HG02678 (cell line): ENCODE data around the gene ARHGAP22.
"Not testable (repeated sequence)": the region's sequence is repeated elsewhere in the genome, so short reads cannot be mapped to it uniquely, and the experiment has no call there.

Experiments used
- ATAC-seq: cut with Tn5 transposase; IDR thresholded peaks from one replicate; pipeline ENCODE4 v1.9.1; 2021; ENCODE audit warnings: mild to moderate bottlenecking, moderate library complexity; ENCODE audit not compliant: unreplicated experiment

Gene ARHGAP22

DNA sequence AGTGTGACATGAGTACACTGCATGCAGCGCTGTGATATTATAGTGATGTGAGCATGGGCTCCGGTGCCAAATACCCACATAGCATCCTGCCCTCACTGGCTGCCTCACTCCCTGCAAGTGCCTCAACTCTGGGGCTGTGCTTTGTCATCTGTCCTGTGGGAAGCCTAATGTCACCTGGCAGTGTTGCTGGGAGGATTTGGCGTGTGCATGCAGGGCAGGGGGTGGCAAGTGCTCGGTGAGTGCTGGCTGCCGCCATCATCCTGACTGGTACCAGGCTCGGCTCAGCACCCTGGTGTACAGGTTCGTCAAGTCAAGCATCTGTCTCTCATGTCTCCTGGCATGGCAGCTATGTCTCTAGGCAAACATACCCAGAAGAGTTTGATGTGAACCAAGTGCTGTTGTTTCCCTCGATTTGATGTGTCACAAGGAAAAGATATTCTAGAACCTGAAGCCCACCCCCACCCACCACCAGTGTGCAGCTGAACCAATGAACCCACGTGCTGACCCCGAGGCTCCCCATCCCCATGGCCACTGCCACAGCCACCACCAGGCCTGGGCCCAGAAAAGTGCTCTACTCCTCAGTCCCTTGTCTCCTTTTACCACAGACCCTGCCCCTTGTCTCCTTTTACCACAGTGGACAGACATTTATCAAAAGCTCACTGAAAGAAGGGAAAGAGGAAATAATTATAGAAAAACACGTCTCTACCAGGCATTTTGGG, 162.6 kb downstream of the ARHGAP22 start:
- no peak for ATAC-seq

DNA sequence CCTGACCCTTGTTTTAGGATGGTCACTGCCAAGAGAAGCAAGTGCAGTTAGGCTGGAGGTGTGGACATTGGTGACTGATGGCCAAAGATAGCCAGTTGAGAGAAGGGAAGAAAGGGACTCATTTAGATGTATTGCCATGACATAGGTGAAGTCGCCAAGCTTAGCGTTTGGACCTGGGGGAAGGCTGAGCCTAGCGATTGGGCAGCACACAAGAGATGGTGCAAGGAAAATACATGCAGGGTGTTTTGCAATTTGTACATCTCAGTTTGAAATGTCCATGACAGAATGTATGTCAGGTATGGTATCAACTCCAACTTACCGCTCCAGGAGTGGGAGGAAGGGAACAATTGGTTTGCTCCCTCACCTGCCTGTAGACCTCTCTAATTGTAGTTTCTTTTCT, 164.1 kb downstream of the ARHGAP22 start:
- ATAC-seq, result no peak

DNA sequence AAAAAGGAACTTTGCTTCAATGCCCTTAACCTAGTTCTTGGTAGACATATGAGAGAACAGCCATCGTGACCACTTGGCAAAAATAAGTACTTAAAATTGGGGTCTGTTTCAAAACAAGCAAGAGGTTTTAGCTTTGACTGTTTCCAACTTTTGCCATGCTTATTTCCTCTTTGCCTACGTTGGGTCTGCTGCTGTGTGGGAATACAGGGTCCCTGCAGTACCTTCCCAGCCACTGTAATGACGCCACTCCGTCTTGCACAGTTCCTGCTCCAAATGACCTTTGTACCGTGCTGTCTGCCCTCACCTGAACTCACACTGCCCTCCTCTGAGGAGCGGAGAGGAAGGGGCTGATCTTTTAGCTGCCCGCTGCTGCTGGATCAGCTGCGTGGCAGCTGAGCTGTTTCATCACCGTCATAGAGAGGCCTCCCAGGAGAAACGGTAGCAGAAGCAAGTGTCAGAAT, 165.3 kb downstream of the ARHGAP22 start:
- ATAC-seq, result no peak

DNA sequence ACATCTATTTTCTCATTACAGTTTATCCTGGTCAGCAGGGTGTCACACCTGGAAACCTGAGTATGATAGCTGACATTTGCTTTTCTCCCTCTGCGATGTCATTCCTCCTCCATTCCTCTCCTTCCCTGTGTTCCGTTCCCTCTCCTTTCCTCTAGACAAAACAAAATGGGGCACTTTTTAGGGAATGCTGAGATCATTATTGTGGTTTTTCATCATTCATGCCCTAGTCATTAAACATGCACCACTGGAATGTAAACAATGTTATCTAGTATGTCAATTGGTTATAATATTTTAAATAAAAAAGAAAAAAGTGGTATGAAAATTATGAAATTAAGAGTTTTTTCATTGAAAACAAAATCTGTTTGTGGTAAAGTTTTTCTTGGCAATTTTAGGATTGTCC, 165.8 kb downstream of the ARHGAP22 start:
- no peak for ATAC-seq

DNA sequence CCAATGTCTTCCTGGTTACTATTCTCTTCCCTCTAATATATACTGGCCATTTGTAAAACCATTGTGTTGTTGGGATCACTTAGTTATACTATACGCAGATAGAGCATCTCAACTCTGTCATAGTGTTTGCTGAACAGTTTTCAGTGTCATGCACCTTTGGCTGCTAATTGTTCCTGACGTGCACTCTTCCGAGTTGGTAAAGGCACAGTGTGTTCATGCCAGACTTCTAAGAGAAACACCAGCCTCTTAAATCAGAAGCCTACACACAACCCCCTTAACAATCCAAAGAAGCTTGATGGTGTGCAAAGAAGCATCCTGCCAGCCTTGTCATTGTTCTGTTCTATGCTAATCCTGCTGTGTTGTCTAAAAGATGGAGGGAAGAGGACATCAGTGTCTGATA, 167.3 kb downstream of the ARHGAP22 start:
- no peak for ATAC-seq

DNA sequence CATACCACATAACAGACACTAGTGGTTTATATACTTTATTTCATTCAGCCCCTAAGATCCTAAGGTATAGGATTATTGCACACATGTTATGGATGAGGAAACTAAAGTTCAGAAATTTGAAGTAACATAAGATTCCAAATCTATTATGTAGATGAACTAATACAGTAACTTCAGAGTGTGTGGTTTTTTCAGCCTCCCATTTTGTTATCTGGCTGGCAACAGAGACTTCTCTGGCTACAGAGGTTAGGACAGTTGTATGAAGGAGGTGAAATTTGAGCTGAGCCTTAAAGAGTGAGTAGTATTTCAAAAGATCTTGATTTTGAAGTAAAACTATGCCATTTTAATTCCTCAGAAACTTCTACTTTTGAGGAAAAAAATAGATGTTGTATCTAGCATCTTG, 173.0 kb downstream of the ARHGAP22 start:
- ATAC-seq, result no peak

DNA sequence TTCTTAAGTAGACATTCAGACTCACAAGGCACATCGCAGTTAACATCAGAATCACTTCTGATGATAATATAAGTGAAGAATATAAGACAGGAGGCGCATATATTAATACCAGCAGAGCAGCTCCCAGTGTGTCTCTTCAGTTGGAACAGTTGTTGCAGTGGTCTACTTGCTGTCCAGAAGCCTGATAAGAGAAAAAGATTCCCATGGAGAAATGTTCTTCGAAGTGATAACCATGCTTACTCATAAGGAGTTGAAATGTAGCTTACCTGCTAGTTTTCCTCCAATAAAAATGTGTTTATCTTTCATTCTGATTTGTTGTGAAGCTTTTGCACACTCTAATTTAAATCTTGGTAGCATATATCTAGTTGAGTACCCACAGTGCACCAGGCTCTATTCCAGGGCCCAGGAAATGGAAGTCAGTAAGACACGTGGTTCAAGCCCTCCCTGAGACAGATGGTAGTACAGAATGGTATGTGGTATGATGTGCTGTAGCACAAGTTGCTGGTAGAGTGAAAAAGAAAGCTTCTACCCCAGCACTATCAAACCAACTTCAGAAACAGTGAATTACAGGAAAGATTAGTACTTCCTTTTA, 174.4 kb downstream of the ARHGAP22 start:
- ATAC-seq, result no peak

DNA sequence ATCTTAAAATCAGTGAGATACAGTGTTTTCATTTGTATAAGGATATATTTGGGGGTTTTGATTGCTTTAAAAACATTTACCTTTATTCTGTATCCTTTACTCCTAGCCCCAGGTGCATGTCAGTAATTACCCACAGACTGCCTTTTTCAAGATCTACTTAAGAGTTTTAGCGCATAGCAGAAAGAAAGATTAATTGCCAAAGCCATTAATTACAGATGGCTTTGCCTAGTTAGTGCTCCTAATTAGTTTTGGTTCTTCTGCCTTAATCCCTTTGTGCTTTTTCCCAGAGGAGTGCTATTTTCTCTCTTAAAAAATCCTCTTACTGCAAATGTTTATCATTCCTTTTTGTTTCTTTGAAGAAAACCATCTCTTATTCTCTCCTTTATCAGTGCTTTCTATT, 175.6 kb downstream of the ARHGAP22 start:
- no peak for ATAC-seq

DNA sequence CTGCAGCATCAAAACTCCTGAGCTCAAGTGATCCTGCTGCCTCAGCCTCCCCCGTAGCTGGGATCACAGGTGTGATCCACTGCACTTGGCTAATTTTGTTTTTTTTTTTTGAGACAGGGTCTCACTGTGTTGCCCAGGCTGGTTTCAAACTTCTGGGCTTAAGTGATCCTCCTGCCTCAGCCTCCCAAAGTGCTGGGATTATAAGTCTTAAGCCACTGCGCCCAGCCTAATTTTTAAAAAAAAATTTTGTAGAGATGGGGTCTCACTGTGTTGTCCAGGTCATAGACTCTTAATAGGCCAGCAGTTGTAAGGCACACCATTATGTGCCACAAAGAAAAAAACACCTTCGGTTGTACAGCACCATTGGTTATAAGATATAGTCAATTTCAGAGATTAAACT, 176.0 kb downstream of the ARHGAP22 start:
- ATAC-seq, result no peak

DNA sequence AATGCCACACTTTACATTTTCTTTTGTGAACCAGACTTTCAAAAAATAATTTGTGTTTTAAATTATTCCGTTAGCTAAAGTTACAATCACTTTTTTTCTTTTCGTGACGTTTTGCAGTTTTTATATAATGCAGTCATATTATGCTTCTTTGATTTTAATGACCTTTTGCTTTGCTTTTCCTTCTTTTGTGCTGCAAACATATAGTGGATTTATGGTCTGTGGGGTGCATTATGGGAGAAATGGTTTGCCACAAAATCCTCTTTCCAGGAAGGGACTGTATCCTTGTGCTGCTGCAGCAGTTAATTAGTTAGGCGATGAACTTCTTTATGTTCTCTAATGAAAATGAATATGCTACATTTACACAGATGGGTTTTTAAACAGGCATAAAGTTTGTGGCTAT, 181.0 kb downstream of the ARHGAP22 start:
- ATAC-seq, result no peak

DNA sequence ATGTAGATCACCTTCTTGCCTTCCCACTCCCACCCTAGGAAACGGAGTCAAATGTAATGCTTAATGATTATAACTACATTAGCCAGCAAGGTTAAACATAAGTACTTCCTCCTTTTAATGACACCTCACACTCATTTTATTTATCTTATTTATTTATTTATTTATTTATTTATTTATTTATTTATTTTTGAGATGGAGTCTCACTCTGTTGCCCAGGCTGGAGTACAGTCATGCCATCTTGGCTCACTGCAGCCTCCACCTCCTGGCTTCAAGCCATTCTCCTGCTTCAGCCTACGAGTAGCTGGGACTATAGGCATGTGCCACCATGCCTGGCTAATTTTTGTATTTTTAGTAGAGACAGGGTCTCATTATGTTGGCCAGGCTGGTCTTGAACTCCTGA, 183.0 kb downstream of the ARHGAP22 start:
- ATAC-seq, result not testable (repeated sequence)

DNA sequence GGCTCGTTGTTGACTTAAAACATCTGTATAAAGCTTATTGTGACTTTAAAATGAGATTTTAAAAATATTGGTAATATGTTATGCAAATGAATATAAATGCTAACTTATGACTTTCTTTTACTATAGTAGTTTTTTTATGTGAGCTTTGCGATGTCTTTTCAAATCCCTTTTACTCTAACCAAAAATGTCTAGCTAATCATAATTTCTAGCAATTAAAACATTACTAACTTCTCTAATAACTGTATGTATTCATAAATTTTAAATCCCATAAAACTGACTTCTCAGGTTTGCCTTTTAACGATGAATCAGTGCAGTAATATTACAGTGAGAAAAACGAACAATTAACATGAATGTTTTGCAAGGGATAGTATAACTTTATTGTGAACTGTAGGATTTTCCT, 185.2 kb downstream of the ARHGAP22 start:
- no peak for ATAC-seq

DNA sequence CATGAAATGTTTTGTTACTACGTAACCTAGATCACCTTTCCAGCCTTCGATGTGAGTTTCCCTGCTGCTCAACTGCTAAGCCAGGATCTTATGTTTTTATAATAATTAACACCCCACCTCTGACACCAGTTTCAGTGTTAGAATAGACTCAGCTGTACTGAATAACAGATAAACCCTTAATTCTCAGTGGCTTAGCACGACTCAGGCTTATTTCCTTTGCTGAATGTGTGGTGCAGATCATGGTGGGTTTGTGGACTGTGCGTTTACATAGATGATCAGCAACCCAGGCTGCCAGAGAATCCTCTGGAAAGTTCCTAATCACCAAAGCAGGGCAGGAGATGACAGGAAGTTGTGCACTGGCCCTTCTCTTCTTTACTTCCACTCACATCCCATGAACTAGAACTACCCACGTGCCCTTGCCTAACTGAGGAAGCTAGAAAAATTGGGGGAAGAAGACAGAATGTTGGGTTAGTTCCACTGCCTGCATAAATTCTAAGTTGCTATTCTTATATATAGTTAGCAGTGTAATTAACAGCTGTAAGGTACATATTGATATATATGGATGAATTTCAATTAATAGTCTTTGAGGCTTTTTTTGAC, 186.6 kb downstream of the ARHGAP22 start:
- no peak for ATAC-seq

DNA sequence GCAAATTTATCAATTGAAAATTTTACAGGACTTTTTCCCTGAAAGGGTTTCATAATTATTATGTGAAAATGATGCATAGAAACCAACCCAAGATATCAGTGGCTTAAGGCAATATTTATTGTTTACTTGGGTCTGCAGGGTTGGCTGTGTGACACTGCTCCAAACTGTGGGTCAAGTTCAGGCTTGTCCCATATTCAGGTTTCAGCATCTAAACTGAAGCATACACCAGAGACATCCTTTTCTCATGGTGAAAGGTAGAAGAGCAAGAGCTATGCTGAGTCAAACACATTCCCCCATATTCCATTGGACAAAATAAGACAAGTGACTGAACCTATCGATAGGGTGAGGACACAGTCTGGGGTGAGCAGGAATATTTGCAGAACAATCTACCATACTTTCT, 187.5 kb downstream of the ARHGAP22 start:
- ATAC-seq, result no peak

DNA sequence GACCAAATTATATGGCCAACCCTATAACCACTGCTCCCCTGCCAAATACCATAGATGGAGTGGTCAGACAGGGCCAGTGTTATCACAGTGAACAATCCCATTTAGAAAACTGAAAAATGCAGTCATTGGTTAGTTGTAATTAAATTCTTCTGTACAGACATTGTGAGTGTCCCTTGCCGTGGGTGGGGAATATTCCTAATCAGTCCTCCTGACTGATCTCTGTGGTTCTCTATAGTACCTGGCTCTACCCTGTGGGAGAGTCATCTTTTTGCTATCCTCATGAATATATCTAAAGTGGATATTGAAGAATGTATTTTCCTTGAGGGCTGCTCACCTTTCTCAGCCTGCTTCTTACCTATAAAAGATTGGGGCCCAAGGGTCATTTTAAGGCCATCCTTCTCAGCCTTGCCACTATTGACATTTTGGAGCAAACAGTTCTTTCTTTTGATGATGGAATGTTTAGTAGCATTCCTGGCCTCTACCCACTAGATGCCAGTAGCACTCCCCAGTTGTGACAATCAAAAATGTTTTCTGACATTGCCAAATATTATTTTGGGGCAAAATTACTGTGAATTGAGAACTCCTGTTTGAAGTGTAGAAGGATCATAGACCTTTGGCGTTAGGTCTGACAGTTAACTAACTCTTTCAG, 188.2 kb downstream of the ARHGAP22 start:
- no peak for ATAC-seq

DNA sequence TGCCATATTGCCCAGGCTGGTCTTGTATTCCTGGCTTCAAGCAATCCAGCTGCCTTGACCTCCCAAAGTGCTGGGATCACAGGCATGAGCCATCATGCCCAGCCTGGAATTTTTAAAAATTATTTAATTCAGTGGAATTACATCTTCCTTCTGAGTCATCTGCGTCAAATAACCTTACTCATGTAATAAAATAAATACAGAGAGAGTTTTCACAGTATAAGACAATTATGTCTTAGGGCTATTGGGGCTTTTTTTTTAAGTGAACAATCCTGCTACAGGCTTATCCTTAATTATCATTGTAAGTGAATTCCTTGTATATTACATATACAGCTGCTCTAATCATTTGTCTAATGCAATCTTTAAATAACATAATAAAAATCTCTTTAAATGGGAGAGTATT, 190.1 kb downstream of the ARHGAP22 start:
- no peak for ATAC-seq

DNA sequence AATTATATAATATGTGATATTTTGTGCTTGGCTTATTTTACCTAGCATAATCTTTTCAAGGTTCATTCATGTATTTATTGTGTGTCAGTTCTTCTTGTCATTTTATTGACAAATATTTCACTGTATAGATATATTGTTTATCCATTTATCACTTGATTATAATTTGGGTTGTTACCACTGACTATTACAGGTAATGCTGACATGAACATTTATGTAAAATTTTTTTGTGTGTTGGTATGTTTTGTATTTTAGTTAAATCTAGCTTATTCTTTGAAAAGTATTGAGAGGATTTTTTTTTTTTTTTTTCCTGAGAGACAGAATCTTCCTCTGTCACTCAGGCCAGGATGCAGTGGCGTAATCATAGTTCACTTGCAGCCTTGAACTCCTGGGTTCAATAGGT, 190.7 kb downstream of the ARHGAP22 start:
- ATAC-seq, result no peak

DNA sequence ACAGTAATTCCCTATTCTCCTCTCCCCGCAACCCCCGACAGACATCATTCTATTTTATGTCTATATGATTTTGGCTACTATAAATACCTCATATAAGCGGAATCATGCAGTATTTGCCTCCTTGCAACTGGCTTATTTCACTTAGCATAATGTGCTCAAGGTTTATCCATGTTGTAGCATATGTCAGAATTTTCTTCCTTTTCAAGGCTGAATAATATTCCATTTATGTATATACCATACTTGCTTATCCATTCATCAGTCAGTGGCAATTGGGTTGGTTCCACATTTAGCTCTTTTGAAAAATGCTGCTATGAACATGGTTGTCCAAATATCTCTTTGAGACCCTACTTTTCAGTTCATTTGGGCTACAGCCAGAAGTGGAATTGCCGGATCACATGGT, 191.9 kb downstream of the ARHGAP22 start:
- no peak for ATAC-seq

DNA sequence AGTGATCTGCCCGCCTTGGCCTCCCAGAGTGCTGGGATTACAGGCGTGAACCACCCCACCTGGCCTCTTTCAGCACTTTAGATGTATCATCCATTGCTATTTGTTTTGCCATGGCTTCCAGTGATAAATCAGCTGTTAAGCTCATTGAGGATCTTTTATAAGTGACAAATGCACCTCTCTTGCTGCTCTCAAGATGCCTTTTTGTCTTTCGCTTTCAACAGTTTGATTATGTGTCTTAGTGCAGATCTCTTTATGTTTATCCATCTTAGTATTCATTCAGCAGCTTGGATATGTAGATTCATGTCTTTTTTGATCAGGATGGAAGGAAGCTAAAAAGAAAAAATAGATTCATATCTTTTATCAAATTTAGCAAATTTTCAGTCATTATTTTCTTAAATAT, 192.8 kb downstream of the ARHGAP22 start:
- ATAC-seq, result no peak

DNA sequence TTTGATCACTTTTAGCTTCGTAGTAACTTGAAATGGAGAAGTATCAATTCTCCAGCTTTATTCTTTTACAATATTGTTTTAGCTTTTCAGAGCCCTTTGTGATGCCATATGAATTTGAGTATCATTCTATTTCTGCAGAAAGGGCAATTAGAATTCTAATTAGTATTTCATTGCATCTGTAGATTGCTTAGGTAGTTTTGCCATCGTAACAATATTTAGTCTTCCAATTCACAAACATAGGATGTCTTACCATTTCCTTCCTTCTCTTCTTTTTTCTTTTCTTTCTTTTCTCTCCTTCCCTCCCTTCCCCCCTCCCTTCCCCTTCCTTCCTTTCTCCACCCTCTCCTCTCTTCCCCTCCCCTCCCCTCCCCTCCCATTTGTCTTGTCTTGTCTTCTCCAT, 193.4 kb downstream of the ARHGAP22 start:
- ATAC-seq, result no peak

DNA sequence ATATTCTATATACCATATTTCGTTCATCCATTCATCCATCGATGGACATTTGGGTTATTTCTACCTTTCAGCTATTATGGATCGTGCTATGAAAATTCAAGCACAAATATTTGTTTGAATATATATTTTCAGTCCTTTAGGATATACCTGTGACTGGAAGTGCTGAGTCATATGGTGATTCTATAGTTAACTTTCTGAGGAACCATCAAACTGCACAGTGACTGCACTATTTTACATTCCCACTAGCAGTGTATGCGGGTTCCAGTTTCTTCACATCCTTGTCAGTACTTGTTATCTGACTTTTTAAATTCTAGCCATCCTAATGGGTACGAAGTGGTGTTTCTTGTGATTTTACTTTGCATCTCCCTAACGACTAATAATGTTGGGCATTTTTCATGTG, 194.4 kb downstream of the ARHGAP22 start:
- ATAC-seq, result no peak

DNA sequence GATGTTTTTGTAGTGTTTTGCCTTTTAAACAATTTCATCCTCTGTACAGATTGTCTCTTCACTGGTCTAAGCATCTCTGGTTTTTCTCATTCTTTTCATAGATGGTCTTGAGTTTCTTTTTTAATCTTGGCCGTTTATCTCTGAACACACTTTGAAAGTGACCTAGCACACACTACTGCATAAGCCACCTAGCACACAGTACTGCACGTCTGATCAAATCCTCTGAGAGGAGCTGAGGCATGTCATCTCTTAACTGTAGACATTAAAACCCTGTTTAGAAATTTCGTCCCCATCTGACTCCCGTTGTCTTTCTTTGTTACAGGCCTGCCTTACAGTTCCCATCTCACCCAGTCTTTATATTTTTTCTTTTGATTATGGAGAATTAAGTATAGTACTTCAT, 198.2 kb downstream of the ARHGAP22 start:
- ATAC-seq, result no peak
